IPS DF 6.9 (cell line): Measurements from ENCODE around the gene INPP5A.

Source experiments
- DNase-seq: peaks from one replicate; pipeline ENCODE4 v3.0.0-alpha.2; 2013; ENCODE audit warnings: low read depth, low spot score
- H3K27ac ChIP-seq: one replicate; pipeline ENCODE4 v1.5.1; 2013; ENCODE audit warnings: low read length, control low read depth
- H3K27me3 ChIP-seq: 2 replicates; pipeline ENCODE4 v1.6.1; 2013; ENCODE audit warnings: mild to moderate bottlenecking, low read length; ENCODE audit not compliant: control insufficient read depth, insufficient read depth
- H3K36me3 ChIP-seq: 2 replicates; pipeline ENCODE4 v1.6.1; 2013; ENCODE audit warnings: low read length; ENCODE audit not compliant: control insufficient read depth, insufficient read depth
- H3K4me1 ChIP-seq: 2 replicates; pipeline ENCODE4 v1.6.1; 2013; ENCODE audit warnings: low read length; ENCODE audit not compliant: control insufficient read depth, insufficient read depth
- H3K4me3 ChIP-seq: 2 replicates; pipeline ENCODE4 v1.5.1; 2013; ENCODE audit warnings: mild to moderate bottlenecking, low read length
- H3K9me3 ChIP-seq: 2 replicates; pipeline ENCODE4 v1.6.1; 2013; ENCODE audit warnings: low read length, inconsistent platforms; ENCODE audit not compliant: control insufficient read depth, insufficient read depth
- WGBS: extraction: QIAGEN DNeasy Blood & Tissue Kit; methylation state at CpG from one replicate; pipeline ENCODE4 v1.1.7; 2013; ENCODE audit warnings: mixed read lengths, missing lambda C conversion rate; ENCODE audit not compliant: insufficient read length, insufficient coverage; 5-methylcytosine and 5-hydroxymethylcytosine counted together

Gene INPP5A

DNA sequence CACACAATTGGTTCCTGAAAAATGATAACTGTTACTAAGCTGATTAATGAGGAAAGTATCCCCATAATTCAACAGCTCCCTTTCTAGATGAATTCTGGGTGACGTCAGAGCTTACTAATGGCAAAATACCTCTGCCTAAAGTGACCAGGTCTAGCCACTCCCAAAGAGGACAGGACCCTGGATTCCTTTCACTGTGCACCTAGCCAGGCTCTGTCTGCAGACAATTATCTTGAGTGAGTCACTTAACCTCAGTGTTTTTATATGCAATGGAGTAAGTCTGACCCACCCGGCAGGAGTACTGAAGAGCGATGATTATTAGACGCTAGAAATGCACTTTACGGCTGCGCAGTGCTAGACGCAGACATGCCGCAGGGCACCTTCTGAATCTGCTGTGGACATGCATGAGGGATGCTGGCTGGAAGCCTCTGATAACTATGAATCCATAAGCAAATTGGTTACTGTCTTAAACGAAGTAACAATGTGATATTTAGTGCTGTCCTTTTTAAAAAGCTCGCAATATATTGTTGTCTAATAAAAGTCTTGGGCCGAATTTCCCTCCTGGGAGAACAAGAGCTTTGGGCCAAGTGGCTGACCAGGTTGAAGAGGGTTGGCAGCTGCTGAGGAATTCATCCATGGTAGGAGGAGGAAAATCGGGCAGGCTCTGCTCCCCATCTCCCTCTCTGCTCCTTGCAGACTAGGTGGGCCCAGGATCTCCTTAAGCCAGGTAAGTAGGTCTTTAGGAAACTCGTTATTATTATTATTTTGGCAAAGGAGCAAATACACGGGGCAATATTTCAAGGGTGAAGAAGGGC, 4.6 kb upstream of the INPP5A start:
- Histone ChIP-seq H3K36me3 (no peaks in the 10 kb centered on the region), H3K9me3 (no peaks in the 10 kb centered on the region), H3K27ac (no peak overlapping the region), H3K4me3 (no peak overlapping the region), H3K27me3 (no peaks in the 10 kb centered on the region), H3K4me1 (peaks cover 1% of the 10 kb centered on the region; the same call in 1 of the 2 replicates)
- WGBS: no CpG with 5 or more reads among the region's 14 CpGs
- no peak for DNase-seq

DNA sequence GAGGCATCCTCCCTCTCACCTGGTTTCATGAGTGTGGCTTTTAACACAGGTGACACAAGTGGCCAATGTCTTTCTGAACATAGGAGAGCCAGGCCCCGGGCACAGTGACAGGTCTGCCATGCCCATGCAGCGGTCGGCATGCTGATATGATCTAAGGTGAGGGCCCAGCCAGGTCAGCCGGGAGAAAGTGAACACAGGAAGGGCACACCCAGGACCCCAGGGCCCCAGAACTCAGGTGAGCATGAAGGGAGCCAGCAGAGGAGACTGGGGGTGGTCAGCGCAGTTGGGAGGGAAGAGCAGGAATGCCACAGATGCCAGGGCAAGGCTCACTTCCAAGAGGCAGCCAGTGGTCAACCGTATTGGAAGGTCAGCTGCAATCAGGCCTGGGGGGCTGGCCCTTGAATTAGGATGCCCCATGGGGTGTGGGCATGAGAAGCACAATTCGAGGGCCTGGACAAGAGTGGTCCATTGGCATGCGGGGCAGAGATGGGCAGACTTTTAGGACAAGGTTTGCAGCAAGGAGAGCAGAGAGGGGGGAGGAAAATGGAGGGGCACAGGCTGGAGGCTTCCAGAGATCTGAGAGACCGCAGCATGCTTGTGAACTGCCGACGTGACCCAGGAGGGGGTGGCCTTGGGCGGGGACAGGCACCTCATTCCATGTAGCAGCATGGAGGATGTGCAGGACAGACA, 3.9 kb upstream of the INPP5A start:
- no CpG with 5 or more reads among the region's 12 CpGs for WGBS
- H3K27ac ChIP-seq: no peak overlapping the region
- DNase-seq: no peak
- no peaks in the 10 kb centered on the region for H3K9me3 ChIP-seq
- H3K36me3 ChIP-seq: no peaks in the 10 kb centered on the region
- no peak overlapping the region for H3K4me3 ChIP-seq
- no peaks in the 10 kb centered on the region for H3K27me3 ChIP-seq
- H3K4me1 ChIP-seq: peaks cover 1% of the 10 kb centered on the region; the same call in 1 of the 2 replicates

- H3K4me3 ChIP-seq: no peak overlapping the region
- no peak for DNase-seq
- WGBS: no CpG with 5 or more reads among the region's 8 CpGs
- H3K27ac ChIP-seq: no peak overlapping the region
- H3K4me1 ChIP-seq: peaks cover 1% of the 10 kb centered on the region; the same call in 1 of the 2 replicates
- no peaks in the 10 kb centered on the region for H3K36me3 ChIP-seq
- no peaks in the 10 kb centered on the region for H3K27me3 ChIP-seq
- no peaks in the 10 kb centered on the region for H3K9me3 ChIP-seq
Measured at GRCh38 chr10:132534391-132535064, 3.1 kb upstream of the INPP5A start.

GRCh38 chr10:132535065-132535651, 2.4 kb upstream of the INPP5A start:
- Histone ChIP-seq H3K27me3 (no peaks in the 10 kb centered on the region), H3K9me3 (no peaks in the 10 kb centered on the region), H3K36me3 (no peaks in the 10 kb centered on the region), H3K4me3 (no peak overlapping the region), H3K27ac (no peak overlapping the region), H3K4me1 (peaks cover 1% of the 10 kb centered on the region; the same call in 1 of the 2 replicates)
- WGBS: no CpG with 5 or more reads among the region's 18 CpGs
- no peak for DNase-seq

DNA sequence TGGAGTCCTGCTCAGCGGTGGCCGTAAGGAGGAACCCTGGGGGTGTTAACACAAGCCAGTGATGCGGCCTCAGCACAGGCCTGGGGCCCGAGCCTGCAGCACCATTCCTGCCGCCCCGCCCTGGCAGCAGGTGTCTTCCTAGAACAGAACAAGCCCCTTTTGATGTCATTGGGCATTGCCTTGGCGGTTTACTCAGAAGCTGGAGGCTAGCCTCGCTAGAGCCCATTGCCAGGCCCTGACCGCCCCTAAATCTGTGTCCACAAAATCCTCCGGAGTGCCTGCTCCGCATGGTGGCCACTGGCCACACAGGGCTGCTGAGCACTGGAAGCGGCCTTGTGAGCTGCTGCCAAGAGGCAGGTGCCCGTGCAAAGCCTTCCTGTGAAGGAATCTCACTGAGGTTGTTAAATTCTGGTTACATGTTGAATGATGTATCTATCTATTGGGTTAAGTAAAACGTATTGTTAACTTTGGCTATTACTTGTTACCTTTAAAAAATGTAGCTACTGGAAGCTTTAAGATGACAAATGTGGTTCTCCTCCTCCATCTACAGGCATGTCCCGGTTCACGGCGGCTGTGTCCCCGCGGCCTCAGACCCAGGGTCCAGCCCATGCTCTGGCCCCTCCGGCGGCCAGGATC, 1.2 kb upstream of the INPP5A start:
- H3K4me1 ChIP-seq: peaks cover 1% of the 10 kb centered on the region; the same call in 1 of the 2 replicates
- no peak for DNase-seq
- H3K9me3 ChIP-seq: no peaks in the 10 kb centered on the region
- H3K27ac ChIP-seq: no peak overlapping the region
- H3K36me3 ChIP-seq: no peaks in the 10 kb centered on the region
- H3K4me3 ChIP-seq: peak overlapping the region; percentile 68; the same call in 1 of the 2 replicates
- WGBS: no CpG with 5 or more reads among the region's 21 CpGs
- H3K27me3 ChIP-seq: no peaks in the 10 kb centered on the region

DNA sequence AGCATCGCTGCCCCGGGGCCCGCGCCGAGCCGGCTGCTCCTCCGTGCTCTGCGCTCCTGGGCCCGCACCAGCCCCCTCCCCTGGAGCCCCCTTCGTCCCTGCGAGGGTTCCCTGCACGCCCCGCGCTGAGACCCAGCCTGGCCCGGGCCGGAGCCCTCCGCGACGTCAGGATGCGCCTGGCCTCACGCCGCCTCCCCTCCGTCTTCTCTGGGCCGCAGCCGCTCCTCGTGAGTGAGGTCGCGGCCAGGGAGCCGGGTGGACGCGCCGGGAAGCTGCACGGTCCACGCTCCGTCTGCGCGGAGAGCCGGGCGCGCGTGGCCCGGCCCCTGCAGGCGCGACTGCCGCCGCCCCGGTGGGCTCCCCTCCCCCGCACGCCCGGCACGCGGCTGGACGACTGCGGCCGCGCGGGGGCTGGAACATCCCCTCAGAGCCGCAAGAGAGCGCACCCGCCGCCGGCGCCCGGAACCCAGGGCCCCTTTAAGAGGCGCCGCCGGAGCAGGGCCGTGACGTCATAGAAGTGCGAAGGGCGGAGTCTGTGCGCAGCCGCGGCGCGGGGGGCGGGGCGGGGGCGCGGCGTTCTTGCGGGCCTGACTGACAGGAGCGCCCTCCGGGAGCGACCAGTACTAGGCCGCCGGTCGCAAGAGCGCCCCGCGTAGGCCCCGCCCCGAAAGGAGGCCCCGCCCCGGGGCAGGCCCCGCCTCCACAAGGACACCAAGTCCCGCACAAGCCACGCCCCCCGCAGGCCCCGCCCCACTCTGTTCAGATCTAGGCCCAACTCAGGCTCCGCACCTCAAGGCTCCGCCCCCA, 507 bp upstream of the INPP5A start:
- Histone ChIP-seq H3K4me3 (peak overlapping the region; percentile 68), H3K36me3 (no peaks in the 10 kb centered on the region), H3K9me3 (no peaks in the 10 kb centered on the region), H3K4me1 (peaks cover 1% of the 10 kb centered on the region; the same call in 1 of the 2 replicates), H3K27ac (no peak overlapping the region), H3K27me3 (no peaks in the 10 kb centered on the region)
- no CpG with 5 or more reads among the region's 102 CpGs for WGBS
- peak; percentile 90 for DNase-seq

- Histone ChIP-seq H3K36me3 (no peaks in the 10 kb centered on the region), H3K27me3 (no peaks in the 10 kb centered on the region), H3K4me3 (peak overlapping the region; percentile 41; the same call in 1 of the 2 replicates), H3K27ac (no peak overlapping the region), H3K4me1 (peaks cover 1% of the 10 kb centered on the region; the same call in 1 of the 2 replicates), H3K9me3 (no peaks in the 10 kb centered on the region)
- no peak for DNase-seq
- no CpG with 5 or more reads among the region's 42 CpGs for WGBS
Measured at GRCh38 chr10:132538031-132538789, 623 bp downstream of the INPP5A start.

- no peak overlapping the region for H3K4me3 ChIP-seq
- no peaks in the 10 kb centered on the region for H3K9me3 ChIP-seq
- H3K4me1 ChIP-seq: peaks cover 1% of the 10 kb centered on the region; the same call in 1 of the 2 replicates
- WGBS: no CpG with 5 or more reads among the region's 2 CpGs
- DNase-seq: no peak
- no peaks in the 10 kb centered on the region for H3K27me3 ChIP-seq
- no peaks in the 10 kb centered on the region for H3K36me3 ChIP-seq
- H3K27ac ChIP-seq: no peak overlapping the region
Measured at GRCh38 chr10:132538790-132539421, 1.3 kb downstream of the INPP5A start.
